Mammary epithelial cell (primary cell): ENCODE measurements around the gene NTNG1.

Experiments used
- EZH2 ChIP-seq: IDR thresholded peaks from 2 replicates; pipeline ENCODE4 v1.6.1; 2012; ENCODE audit warnings: low read length, inconsistent platforms, borderline replicate concordance
- TF ChIP-seq, protein P1 (sequence below), 2 donors: IDR thresholded peaks in 1 of 2; conservative IDR thresholded peaks in 1 of 2; 2 replicates each; pipeline ENCODE4 v1.5.1; 2011 to 2012; ENCODE audit warnings: inconsistent platforms in 2 of 2, low read length in 2 of 2, mild to moderate bottlenecking in 2 of 2, control low read depth in 1 of 2, low read depth in 1 of 2; ENCODE audit not compliant: insufficient read depth in 1 of 2; ENCODE audit errors: extremely low read depth in 1 of 2

DNA sequence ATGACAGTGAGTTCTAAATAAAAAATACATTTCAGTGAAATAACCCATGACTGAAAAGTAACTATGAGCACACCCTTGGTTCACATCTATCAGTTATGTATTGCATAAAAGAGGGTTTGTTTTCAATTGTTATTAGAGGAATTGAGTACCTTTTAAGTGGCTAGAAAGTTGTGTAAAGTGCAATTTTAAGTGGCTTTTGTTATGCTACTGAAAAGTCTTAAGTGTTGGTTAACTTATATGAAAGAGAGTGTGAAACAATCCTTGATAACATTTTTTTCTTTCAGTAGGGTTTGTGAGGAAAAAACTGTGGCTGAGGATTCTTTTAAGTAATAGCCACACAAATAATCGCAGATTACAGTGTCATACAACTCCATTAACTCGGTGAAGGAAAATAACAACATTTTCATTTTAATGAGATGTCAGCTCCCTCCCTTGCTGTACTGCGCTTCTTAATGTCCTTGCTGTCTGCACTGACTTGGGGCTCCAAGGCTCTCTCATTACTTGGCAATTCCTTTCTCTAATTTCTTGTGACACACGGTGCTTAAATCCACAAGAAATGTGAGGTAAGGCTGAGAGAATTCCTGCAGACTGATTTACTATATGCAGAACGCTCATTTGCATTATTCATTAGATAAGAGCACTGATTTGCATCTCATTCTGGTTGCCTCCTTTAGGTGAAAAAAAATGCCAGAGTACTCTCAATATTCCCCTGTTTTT is 40.6 kb downstream of the NTNG1 start:
- TF ChIP-seq, protein P1, sequence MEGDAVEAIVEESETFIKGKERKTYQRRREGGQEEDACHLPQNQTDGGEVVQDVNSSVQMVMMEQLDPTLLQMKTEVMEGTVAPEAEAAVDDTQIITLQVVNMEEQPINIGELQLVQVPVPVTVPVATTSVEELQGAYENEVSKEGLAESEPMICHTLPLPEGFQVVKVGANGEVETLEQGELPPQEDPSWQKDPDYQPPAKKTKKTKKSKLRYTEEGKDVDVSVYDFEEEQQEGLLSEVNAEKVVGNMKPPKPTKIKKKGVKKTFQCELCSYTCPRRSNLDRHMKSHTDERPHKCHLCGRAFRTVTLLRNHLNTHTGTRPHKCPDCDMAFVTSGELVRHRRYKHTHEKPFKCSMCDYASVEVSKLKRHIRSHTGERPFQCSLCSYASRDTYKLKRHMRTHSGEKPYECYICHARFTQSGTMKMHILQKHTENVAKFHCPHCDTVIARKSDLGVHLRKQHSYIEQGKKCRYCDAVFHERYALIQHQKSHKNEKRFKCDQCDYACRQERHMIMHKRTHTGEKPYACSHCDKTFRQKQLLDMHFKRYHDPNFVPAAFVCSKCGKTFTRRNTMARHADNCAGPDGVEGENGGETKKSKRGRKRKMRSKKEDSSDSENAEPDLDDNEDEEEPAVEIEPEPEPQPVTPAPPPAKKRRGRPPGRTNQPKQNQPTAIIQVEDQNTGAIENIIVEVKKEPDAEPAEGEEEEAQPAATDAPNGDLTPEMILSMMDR (conservative IDR thresholded peaks at IDR 0.05 in 1 of 2, IDR thresholded peaks at IDR 0.05 in 1 of 2; ENCODE audit: extremely low read depth in 1 of 2, insufficient read depth in 1 of 2, low read depth in 1 of 2, low read length in 2 of 2), result no peak
- TF ChIP-seq EZH2, result no peak
